ENCODE results near the gene RGS10. TPM values are rescaled to one million over a fixed set of nuclear protein-coding genes. Genes with fewer than 3 reads are reported as not detected.

Gene RGS10, protein sequence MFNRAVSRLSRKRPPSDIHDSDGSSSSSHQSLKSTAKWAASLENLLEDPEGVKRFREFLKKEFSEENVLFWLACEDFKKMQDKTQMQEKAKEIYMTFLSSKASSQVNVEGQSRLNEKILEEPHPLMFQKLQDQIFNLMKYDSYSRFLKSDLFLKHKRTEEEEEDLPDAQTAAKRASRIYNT
- 21.6 to 23.1 TPM (median 22.6 TPM) in 3 replicates for total RNA-seq (2021)
- percentile 43 among the genes with signal in this experiment for Bru-seq, nascent RNA
- long read RNA-seq, experiment 1, transcript RGS10-202 (5 exons, 804 nt): major isoform, 10 of 11 reads
- long read RNA-seq, experiment 1, partial matches to known transcripts: 0 of 11 reads
- long read RNA-seq, experiment 1, other reads (novel, unspliced or antisense): 1 of 11 reads
- long read RNA-seq, experiment 2, transcript RGS10-202 (5 exons, 804 nt): major isoform, 33 of 39 reads
- long read RNA-seq, experiment 2, partial matches to known transcripts: 5 of 39 reads
- long read RNA-seq, experiment 2, other reads (novel, unspliced or antisense): 1 of 39 reads
- long read RNA-seq, experiment 3, transcript RGS10-202 (5 exons, 804 nt): major isoform, 54 of 55 reads
- long read RNA-seq, experiment 3, partial matches to known transcripts: 0 of 55 reads
- long read RNA-seq, experiment 3, other reads (novel, unspliced or antisense): 0 of 55 reads

GRCh38 chr10:119542357-119542987 is at the start of gene RGS10:
Gene RGS10, minus strand, starts transcription at chr10:119542719. Its CDS starts 81 bp downstream, at chr10:119542638.
- Mint-ChIP-seq H3K4me3 (peak within 1 kb of the TSS; percentile 79), H3K36me3 (no peaks in the 10 kb centered on the region), H3K9me3 (no peaks in the 10 kb centered on the region), H3K4me1 (peaks cover 28% of the 10 kb centered on the region), H3K27me3 (ENCODE audit: low read depth) (peaks cover 55% of the 10 kb centered on the region), H3K27ac (no peak within 1 kb of the TSS)
- CTCF ChIA-PET: interaction anchor here (0.6 to 1.7 kb wide), 6 partner anchors 27 to 343 kb away, joined by 3 to 8 read pairs (median 3); partner anchors contain the start of gene GRK5
- POLR2A ChIA-PET: interaction anchor here (0.6 to 1.3 kb wide), 2 partner anchors 22 to 60 kb away, joined by 4 read pairs; no protein-coding TSS in a partner anchor
- ATAC-seq: peak; percentile 69
- peak; percentile 63 for DNase-seq (ENCODE audit: low spot score)
- TF ChIP-seq USF1 (CRISPR knock-in tag; IDR thresholded peaks at IDR 0.05) (no peak), ZNF263 (CRISPR knock-in tag; IDR thresholded peaks at IDR 0.05; ENCODE audit: low read depth) (peak; percentile 100), NFE2L1 (CRISPR knock-in tag; IDR thresholded peaks at IDR 0.05) (no peak), TEAD1 (CRISPR knock-in tag; IDR thresholded peaks at IDR 0.05) (peak; percentile 22; the same call in 1 of the 2 replicates), SP1 (CRISPR knock-in tag; conservative IDR thresholded peaks at IDR 0.05) (peak; percentile 65; the same call in 1 of the 2 replicates), ZNF423 (CRISPR knock-in tag; IDR thresholded peaks at IDR 0.05) (peak; percentile 85), AFF4 (CRISPR knock-in tag; IDR thresholded peaks at IDR 0.05; ENCODE audit: borderline replicate concordance) (0 out of 2 replicates have a peak, but pooled peaks have one; percentile 59), ZNF416 (CRISPR knock-in tag; IDR thresholded peaks at IDR 0.05) (0 out of 2 replicates have a peak, but pooled peaks have one; percentile 25), FOXK1 (CRISPR knock-in tag; IDR thresholded peaks at IDR 0.05) (no peak), ARID4B (CRISPR knock-in tag; IDR thresholded peaks at IDR 0.05; ENCODE audit: borderline replicate concordance) (no peak), OVOL2 (CRISPR knock-in tag; IDR thresholded peaks at IDR 0.05; ENCODE audit: borderline replicate concordance) (no peak)
- TF ChIP-seq, protein P1, sequence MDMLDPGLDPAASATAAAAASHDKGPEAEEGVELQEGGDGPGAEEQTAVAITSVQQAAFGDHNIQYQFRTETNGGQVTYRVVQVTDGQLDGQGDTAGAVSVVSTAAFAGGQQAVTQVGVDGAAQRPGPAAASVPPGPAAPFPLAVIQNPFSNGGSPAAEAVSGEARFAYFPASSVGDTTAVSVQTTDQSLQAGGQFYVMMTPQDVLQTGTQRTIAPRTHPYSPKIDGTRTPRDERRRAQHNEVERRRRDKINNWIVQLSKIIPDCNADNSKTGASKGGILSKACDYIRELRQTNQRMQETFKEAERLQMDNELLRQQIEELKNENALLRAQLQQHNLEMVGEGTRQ (CRISPR knock-in tag; IDR thresholded peaks at IDR 0.05): 0 out of 2 replicates have a peak, but pooled peaks have one; percentile 9
- TF ChIP-seq, protein P2, sequence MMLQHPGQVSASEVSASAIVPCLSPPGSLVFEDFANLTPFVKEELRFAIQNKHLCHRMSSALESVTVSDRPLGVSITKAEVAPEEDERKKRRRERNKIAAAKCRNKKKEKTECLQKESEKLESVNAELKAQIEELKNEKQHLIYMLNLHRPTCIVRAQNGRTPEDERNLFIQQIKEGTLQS (CRISPR knock-in tag; conservative IDR thresholded peaks at IDR 0.05): no peak
- TF ChIP-seq, protein P3, sequence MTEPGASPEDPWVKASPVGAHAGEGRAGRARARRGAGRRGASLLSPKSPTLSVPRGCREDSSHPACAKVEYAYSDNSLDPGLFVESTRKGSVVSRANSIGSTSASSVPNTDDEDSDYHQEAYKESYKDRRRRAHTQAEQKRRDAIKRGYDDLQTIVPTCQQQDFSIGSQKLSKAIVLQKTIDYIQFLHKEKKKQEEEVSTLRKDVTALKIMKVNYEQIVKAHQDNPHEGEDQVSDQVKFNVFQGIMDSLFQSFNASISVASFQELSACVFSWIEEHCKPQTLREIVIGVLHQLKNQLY (CRISPR knock-in tag; IDR thresholded peaks at IDR 0.05): no peak
- TF ChIP-seq, protein P4, sequence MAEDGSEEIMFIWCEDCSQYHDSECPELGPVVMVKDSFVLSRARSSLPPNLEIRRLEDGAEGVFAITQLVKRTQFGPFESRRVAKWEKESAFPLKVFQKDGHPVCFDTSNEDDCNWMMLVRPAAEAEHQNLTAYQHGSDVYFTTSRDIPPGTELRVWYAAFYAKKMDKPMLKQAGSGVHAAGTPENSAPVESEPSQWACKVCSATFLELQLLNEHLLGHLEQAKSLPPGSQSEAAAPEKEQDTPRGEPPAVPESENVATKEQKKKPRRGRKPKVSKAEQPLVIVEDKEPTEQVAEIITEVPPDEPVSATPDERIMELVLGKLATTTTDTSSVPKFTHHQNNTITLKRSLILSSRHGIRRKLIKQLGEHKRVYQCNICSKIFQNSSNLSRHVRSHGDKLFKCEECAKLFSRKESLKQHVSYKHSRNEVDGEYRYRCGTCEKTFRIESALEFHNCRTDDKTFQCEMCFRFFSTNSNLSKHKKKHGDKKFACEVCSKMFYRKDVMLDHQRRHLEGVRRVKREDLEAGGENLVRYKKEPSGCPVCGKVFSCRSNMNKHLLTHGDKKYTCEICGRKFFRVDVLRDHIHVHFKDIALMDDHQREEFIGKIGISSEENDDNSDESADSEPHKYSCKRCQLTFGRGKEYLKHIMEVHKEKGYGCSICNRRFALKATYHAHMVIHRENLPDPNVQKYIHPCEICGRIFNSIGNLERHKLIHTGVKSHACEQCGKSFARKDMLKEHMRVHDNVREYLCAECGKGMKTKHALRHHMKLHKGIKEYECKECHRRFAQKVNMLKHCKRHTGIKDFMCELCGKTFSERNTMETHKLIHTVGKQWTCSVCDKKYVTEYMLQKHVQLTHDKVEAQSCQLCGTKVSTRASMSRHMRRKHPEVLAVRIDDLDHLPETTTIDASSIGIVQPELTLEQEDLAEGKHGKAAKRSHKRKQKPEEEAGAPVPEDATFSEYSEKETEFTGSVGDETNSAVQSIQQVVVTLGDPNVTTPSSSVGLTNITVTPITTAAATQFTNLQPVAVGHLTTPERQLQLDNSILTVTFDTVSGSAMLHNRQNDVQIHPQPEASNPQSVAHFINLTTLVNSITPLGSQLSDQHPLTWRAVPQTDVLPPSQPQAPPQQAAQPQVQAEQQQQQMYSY (CRISPR knock-in tag; IDR thresholded peaks at IDR 0.05): no peak
- TF ChIP-seq, protein P5, sequence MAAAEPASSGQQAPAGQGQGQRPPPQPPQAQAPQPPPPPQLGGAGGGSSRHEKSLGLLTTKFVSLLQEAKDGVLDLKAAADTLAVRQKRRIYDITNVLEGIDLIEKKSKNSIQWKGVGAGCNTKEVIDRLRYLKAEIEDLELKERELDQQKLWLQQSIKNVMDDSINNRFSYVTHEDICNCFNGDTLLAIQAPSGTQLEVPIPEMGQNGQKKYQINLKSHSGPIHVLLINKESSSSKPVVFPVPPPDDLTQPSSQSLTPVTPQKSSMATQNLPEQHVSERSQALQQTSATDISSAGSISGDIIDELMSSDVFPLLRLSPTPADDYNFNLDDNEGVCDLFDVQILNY (CRISPR knock-in tag; IDR thresholded peaks at IDR 0.05): peak; percentile 64

Measured in WTC11 (cell line).